OCI-LY3 (cell line): ENCODE data around the gene SLC4A4.

Source experiments
- H2AFZ ChIP-seq: fragments of 200-600, 300-600 bp; shearing (Covaris generic); 2 replicates; pipeline ENCODE4 v1.6.0; 2014; ENCODE audit warnings: antibody characterized with exemption, low read depth, low read length
- H3K27ac ChIP-seq: fragments of 200-600, 300-600 bp; sonication (generic); 2 replicates; pipeline ENCODE4 v1.5.1; 2014; ENCODE audit warnings: mild to moderate bottlenecking, low read length, moderate library complexity, mixed read lengths
- H3K27me3 ChIP-seq: fragments of 200-600, 300-600 bp; sonication (generic); 2 replicates; pipeline ENCODE4 v1.6.1; 2014; ENCODE audit warnings: low read depth, low read length, mixed read lengths
- H3K36me3 ChIP-seq: fragments of 200-600, 300-600 bp; sonication (generic); replicated peaks from 2 replicates; pipeline ENCODE3; 2014; ENCODE audit warnings: low read depth, low read length, mixed read lengths
- H3K4me1 ChIP-seq: fragments of 300-600, 200-600 bp; sonication (generic); 2 replicates; pipeline ENCODE4 v1.6.1; 2014; ENCODE audit warnings: low read length, mixed read lengths
- H3K4me2 ChIP-seq: fragments of 200-600, 300-600 bp; sonication (generic); 2 replicates; pipeline ENCODE4 v1.6.1; 2014; ENCODE audit warnings: low read length, mixed read lengths
- H3K4me3 ChIP-seq: fragments of 300-600, 200-600 bp; sonication (generic); 2 replicates; pipeline ENCODE4 v1.5.1; 2014; ENCODE audit warnings: antibody characterized with exemption, mild to moderate bottlenecking, low read length, moderate library complexity
- H3K79me2 ChIP-seq: fragments of 300-600, 200-600 bp; shearing (Covaris generic); 2 replicates; pipeline ENCODE4 v1.6.1; 2014; ENCODE audit warnings: mild to moderate bottlenecking, low read length, mixed read lengths
- H3K9ac ChIP-seq: fragments of 300-600, 200-600 bp; shearing (Covaris generic); 2 replicates; pipeline ENCODE4 v1.6.0; 2014; ENCODE audit warnings: mild to moderate bottlenecking, low read length, moderate library complexity
- H3K9me3 ChIP-seq: fragments of 200-600, 300-600 bp; shearing (Covaris generic); 2 replicates; pipeline ENCODE4 v1.6.1; 2014; ENCODE audit warnings: low read length, mixed read lengths; ENCODE audit not compliant: insufficient read depth
- H4K20me1 ChIP-seq: fragments of 200-600, 300-600 bp; sonication (generic); 2 replicates; pipeline ENCODE4 v1.6.1; 2016; ENCODE audit warnings: low read length, mixed read lengths; ENCODE audit not compliant: insufficient read depth
- CTCF ChIP-seq: fragments of 200-600, 300-600 bp; sonication (generic); IDR thresholded peaks from 2 replicates; pipeline ENCODE4 v1.5.1; 2014; ENCODE audit warnings: antibody characterized with exemption, low read length, low read depth
- EZH2phosphoT487 ChIP-seq: fragments of 200-600 bp; shearing (Covaris generic); IDR thresholded peaks from 2 replicates; pipeline ENCODE4 v1.6.1; 2018; ENCODE audit warnings: antibody characterized with exemption, mixed run types, low read depth

Gene SLC4A4

GRCh38 chr4:71607109-71607508 is 268.3 kb downstream of the SLC4A4 start:
- Histone ChIP-seq H3K27ac (no peak overlapping the region), H3K79me2 (no peaks in the 10 kb centered on the region), H3K27me3 (peaks cover 10% of the 10 kb centered on the region; the same call in 1 of the 2 replicates), H3K9me3 (no peaks in the 10 kb centered on the region), H3K4me1 (peaks cover 54% of the 10 kb centered on the region), H4K20me1 (no peaks in the 10 kb centered on the region), H3K4me3 (no peak overlapping the region), H3K36me3 (peaks cover 5% of the 10 kb centered on the region), H3K4me2 (no peak overlapping the region), H3K9ac (no peak overlapping the region), H2AFZ (no peak overlapping the region)
- no peak for TF ChIP-seq EZH2phosphoT487
- TF ChIP-seq CTCF = no peak

- Histone ChIP-seq H3K9ac (no peak overlapping the region), H3K4me3 (peak overlapping the region; percentile 36), H3K4me1 (peaks cover 49% of the 10 kb centered on the region), H3K79me2 (no peaks in the 10 kb centered on the region), H2AFZ (no peak overlapping the region), H3K9me3 (no peaks in the 10 kb centered on the region), H3K27me3 (peaks cover 10% of the 10 kb centered on the region; the same call in 1 of the 2 replicates), H4K20me1 (no peaks in the 10 kb centered on the region), H3K4me2 (peak overlapping the region; percentile 68), H3K27ac (peak overlapping the region; percentile 41), H3K36me3 (peaks cover 5% of the 10 kb centered on the region)
- TF ChIP-seq EZH2phosphoT487 = no peak
These were observed 269.2 kb downstream of the SLC4A4 start for GRCh38 chr4:71607780-71608677.

GRCh38 chr4:71608678-71609071 is 269.9 kb downstream of the SLC4A4 start:
- Histone ChIP-seq H3K79me2 (no peaks in the 10 kb centered on the region), H3K4me3 (peak overlapping the region; percentile 36; the same call in 1 of the 2 replicates), H4K20me1 (no peaks in the 10 kb centered on the region), H3K27ac (peak overlapping the region; percentile 41), H3K36me3 (peaks cover 5% of the 10 kb centered on the region), H3K27me3 (peaks cover 10% of the 10 kb centered on the region; the same call in 1 of the 2 replicates), H3K4me1 (peaks cover 49% of the 10 kb centered on the region), H3K9ac (no peak overlapping the region), H2AFZ (no peak overlapping the region), H3K4me2 (peak overlapping the region; percentile 68), H3K9me3 (no peaks in the 10 kb centered on the region)
- TF ChIP-seq EZH2phosphoT487 (no peak), CTCF (no peak)

GRCh38 chr4:71609167-71609566 is 270.3 kb downstream of the SLC4A4 start:
- Histone ChIP-seq H3K9me3 (no peaks in the 10 kb centered on the region), H3K4me2 (no peak overlapping the region), H3K4me1 (peaks cover 48% of the 10 kb centered on the region), H3K27ac (no peak overlapping the region), H4K20me1 (no peaks in the 10 kb centered on the region), H3K79me2 (no peaks in the 10 kb centered on the region), H3K27me3 (peaks cover 10% of the 10 kb centered on the region; the same call in 1 of the 2 replicates), H3K9ac (no peak overlapping the region), H3K36me3 (peaks cover 5% of the 10 kb centered on the region), H3K4me3 (no peak overlapping the region), H2AFZ (no peak overlapping the region)
- TF ChIP-seq CTCF (no peak), EZH2phosphoT487 (no peak)
